ENCODE data around the gene PRKACA.

PRKACA gene

DNA sequence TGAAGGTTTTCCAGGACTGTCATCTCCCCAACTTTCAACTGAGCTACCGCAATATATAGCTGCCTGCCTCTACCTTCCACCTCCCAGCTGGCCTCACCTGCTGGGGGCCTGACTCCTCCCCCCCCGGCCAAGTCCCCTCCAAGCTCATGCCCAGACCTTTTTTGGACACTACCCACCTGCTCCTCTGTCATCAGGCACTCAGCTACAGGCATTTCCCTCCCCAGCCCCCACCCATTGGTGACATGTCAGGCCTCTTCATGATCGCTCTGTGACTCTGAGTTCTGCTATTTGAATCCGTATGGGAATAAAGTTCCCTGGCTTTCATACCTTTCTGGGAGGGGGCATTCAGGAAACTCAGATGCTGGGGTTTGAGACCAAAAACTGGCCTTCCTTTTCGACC is 1.8 kb downstream of the PRKACA start:
- H3K9me3 ChIP-seq (ENCODE audit: control insufficient read depth, insufficient read depth, low read length) = no peaks in the 10 kb centered on the region
- no peaks in the 10 kb centered on the region for H3K9me2 ChIP-seq (replicated peaks; ENCODE audit: control insufficient read depth, low read length)
- H4K20me1 ChIP-seq (ENCODE audit: control insufficient read depth, insufficient read depth, low read depth, low read length) = peaks cover 8% of the 10 kb centered on the region; the same call in 1 of the 2 replicates
- H3K79me2 ChIP-seq (ENCODE audit: control insufficient read depth, low read length) = peaks cover 36% of the 10 kb centered on the region
- H3K27ac ChIP-seq (ENCODE audit: low read depth, low read length) = no peak overlapping the region
- H3K4me1 ChIP-seq (ENCODE audit: control insufficient read depth, low read length) = peaks cover 36% of the 10 kb centered on the region
- peaks cover 19% of the 10 kb centered on the region for H3F3A ChIP-seq (ENCODE audit: control insufficient read depth, insufficient read depth)
- peak overlapping the region; percentile 81 for H3K4me3 ChIP-seq (ENCODE audit: low read length)
- no peak for TF ChIP-seq EZH2phosphoT487 (IDR thresholded peaks at IDR 0.05; ENCODE audit: borderline replicate concordance, low read length)
- no peak for TF ChIP-seq CTCF (IDR thresholded peaks at IDR 0.05; ENCODE audit: low read depth, low read length, poor library complexity, severe bottlenecking)
- H3K36me3 ChIP-seq (ENCODE audit: control insufficient read depth, low read length) = no peaks in the 10 kb centered on the region
- no peaks in the 10 kb centered on the region for H3K27me3 ChIP-seq (ENCODE audit: control insufficient read depth, low read length)
- H3K4me2 ChIP-seq (ENCODE audit: low read length) = peak overlapping the region; percentile 67

DNA sequence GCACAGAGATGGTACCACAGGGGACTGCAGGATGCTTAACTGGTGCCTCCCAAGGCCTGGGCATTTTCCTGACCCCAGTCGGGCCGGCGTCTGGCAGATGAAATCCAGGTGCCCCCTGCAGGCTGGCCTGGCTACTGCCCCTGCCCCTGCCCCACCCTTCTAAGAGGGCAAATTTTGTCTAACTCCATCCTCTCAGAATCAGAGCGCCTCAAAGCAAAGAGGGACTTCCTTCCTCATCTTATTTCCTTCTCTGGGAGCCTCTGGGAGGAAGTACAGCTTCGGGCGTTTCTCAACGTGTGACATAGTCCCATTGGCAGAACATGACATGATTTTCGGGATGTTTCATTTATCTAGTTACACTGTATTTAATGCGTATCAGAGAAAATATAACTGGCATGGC is 2.7 kb downstream of the PRKACA start:
- Histone ChIP-seq H3K9me2 (replicated peaks; ENCODE audit: control insufficient read depth, low read length) (no peaks in the 10 kb centered on the region), H3K27ac (ENCODE audit: low read depth, low read length) (peak overlapping the region; percentile 10; the same call in 1 of the 2 replicates), H3K36me3 (ENCODE audit: control insufficient read depth, low read length) (no peaks in the 10 kb centered on the region), H3K27me3 (ENCODE audit: control insufficient read depth, low read length) (no peaks in the 10 kb centered on the region), H3K4me1 (ENCODE audit: control insufficient read depth, low read length) (peaks cover 41% of the 10 kb centered on the region), H3K9me3 (ENCODE audit: control insufficient read depth, insufficient read depth, low read length) (no peaks in the 10 kb centered on the region), H4K20me1 (ENCODE audit: control insufficient read depth, insufficient read depth, low read depth, low read length) (peaks cover 8% of the 10 kb centered on the region; the same call in 1 of the 2 replicates), H3K4me2 (ENCODE audit: low read length) (peak overlapping the region; percentile 67), H3F3A (ENCODE audit: control insufficient read depth, insufficient read depth) (peaks cover 18% of the 10 kb centered on the region), H3K79me2 (ENCODE audit: control insufficient read depth, low read length) (peaks cover 36% of the 10 kb centered on the region), H3K4me3 (ENCODE audit: low read length) (peak overlapping the region; percentile 81)
- no peak for TF ChIP-seq EZH2phosphoT487 (IDR thresholded peaks at IDR 0.05; ENCODE audit: borderline replicate concordance, low read length)
- peak; percentile 70 for TF ChIP-seq CTCF (IDR thresholded peaks at IDR 0.05; ENCODE audit: low read depth, low read length, poor library complexity, severe bottlenecking)

DNA sequence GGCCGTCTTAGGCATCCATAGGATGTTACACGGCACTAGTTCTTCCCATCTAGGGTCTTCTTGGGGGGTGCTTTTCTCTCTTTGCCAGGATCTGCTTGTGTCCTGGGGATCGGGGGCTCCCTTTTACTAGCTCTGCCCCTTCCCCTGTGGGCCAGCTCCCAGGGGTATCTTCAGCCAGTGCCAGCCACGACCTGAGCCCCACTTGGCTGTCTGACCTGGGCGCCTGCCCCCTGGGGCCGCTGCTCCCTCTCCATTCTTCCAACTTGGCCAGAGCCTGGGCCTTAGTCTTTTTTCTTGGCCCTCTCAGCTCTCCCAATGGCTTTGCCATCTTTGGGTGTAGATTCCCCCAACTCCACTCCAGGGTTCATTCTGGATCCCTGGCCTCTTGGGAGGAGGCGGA is 3.1 kb downstream of the PRKACA start:
- 0 out of 2 replicates have a peak overlapping the region, but pooled peaks have one; percentile 10 for H3K27ac ChIP-seq (ENCODE audit: low read depth, low read length)
- H3K36me3 ChIP-seq (ENCODE audit: control insufficient read depth, low read length) = no peaks in the 10 kb centered on the region
- no peaks in the 10 kb centered on the region for H3K9me2 ChIP-seq (replicated peaks; ENCODE audit: control insufficient read depth, low read length)
- H3K79me2 ChIP-seq (ENCODE audit: control insufficient read depth, low read length) = peaks cover 36% of the 10 kb centered on the region
- TF ChIP-seq EZH2phosphoT487 (IDR thresholded peaks at IDR 0.05; ENCODE audit: borderline replicate concordance, low read length) (no peak), CTCF (IDR thresholded peaks at IDR 0.05; ENCODE audit: low read depth, low read length, poor library complexity, severe bottlenecking) (no peak)
- H3K9me3 ChIP-seq (ENCODE audit: control insufficient read depth, insufficient read depth, low read length) = no peaks in the 10 kb centered on the region
- peaks cover 8% of the 10 kb centered on the region; the same call in 1 of the 2 replicates for H4K20me1 ChIP-seq (ENCODE audit: control insufficient read depth, insufficient read depth, low read depth, low read length)
- H3K4me1 ChIP-seq (ENCODE audit: control insufficient read depth, low read length) = peaks cover 41% of the 10 kb centered on the region
- H3F3A ChIP-seq (ENCODE audit: control insufficient read depth, insufficient read depth) = peaks cover 13% of the 10 kb centered on the region
- H3K4me3 ChIP-seq (ENCODE audit: low read length) = peak overlapping the region; percentile 81; the same call in 1 of the 2 replicates
- H3K4me2 ChIP-seq (ENCODE audit: low read length) = peak overlapping the region; percentile 67
- no peaks in the 10 kb centered on the region for H3K27me3 ChIP-seq (ENCODE audit: control insufficient read depth, low read length)
